Measurements from ENCODE around the gene MBP.
"Not testable (repeated sequence)": the region's sequence is repeated elsewhere in the genome, so short reads cannot be mapped to it uniquely, and the experiment has no call there.

The MBP gene

GRCh38 chr18:76970770-76971559 lies 161.6 kb downstream of the MBP start:
- no peak for DNase-seq (ENCODE audit: low spot score)

- no peak for DNase-seq (ENCODE audit: low spot score)
Observed at GRCh38 chr18:76967721-76968472, 164.7 kb downstream of the MBP start.

GRCh38 chr18:76967299-76967698 lies 165.3 kb downstream of the MBP start:
- not testable (repeated sequence) for DNase-seq (ENCODE audit: low spot score)

DNA sequence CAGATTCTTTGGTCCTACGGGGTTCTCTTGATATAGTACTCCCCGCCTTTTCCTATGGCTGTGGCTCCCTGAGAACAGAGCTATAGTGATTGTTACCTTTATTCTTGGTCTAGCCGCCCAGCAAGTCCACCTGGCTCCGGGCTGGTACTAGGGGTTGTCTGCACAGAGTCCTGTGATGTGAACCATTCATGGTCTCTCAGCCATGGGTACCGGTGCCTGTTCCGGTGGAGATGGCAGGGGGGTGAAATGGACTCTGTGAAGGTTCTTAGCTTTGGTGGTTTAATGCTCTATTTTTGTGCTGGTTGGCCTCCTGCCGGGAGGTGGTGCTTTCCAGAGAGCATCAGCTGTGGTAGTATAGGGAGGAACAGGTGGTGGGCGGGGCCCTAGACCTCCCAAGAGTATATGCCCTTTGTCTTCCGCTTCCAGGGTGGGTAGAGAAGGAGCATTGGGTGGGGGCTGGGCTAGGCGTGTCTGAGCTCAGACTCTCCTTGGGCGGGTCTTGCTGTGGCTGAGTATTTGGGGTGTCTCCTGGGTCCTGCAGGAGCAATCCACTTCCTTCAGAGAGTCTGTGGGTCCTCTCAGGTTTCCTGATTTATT lies 166.9 kb downstream of the MBP start:
- DNase-seq (ENCODE audit: low spot score) = not testable (repeated sequence)

DNA sequence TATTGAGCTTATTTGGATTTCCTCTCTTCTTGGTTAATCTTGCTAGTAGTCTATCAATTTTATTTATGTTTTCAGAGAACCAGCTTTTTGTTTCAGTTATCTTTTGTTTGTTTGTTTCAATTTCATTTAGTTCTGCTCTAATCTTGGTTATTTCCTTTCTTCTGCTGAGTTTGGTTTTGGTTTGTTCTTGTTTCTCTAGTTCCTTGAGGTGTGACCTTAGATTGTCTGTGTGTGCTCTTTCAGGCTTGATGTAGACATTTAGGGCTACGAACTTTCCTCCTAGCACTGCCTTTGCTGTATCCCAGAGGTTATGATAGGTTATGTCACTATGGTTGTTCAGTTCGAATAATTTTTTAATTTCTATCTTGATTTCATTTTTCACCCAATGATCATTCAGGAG lies 168.6 kb downstream of the MBP start:
- peak; percentile 7 for DNase-seq (ENCODE audit: low spot score)

GRCh38 chr18:76962851-76963250 lies 169.7 kb downstream of the MBP start:
- no peak for DNase-seq (ENCODE audit: low spot score)

GRCh38 chr18:76960528-76961035 lies 172.0 kb downstream of the MBP start:
- no peak for DNase-seq (ENCODE audit: low spot score)

DNA sequence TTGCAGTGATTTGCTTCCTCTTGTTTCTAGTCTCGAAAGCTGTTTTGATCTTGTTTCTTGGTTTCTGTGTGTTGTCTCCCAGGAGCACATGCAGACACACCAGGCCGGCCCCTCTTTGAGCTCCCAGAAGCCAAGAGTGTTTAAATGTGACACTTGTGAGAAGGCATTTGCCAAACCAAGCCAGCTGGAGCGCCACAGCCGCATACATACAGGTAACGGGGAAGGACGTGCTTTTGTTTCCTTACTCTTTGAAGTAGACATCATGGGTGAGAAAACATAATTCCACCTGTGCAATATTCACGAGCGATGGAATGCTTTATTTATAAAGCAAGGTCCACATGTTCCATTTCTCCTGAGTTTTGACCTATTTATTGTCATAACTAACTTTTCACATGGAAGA lies 173.0 kb downstream of the MBP start:
- DNase-seq (ENCODE audit: low spot score) = no peak

DNA sequence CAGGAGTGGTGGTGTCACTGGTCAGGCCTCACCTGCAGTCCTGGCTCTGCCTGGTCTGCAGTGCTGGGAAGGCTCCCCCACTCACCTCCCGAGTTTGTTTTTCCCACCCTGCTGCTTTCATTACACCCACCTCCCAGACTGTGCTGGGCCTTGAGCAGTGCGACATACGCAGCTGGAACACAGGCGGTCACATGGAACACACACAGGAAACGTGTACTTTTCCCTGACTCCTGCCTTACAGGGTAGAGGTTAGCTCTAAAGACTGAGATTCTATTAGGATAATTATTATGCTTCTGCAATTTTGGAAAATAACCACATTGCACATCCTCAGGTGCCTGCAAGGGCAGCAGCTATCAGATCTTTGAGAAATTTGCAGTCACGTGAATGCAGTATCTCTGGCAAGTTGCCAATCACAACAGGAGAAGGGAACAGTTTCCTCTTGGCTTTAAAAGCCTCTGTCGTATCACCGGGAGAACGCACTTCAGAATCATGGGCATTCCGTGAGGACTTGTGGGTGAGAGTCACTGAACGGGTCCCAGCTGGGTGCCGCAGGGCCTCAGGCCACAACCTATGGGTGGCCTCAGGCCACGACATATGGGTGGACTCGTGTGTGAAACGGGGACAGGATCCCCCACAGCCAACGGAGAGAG lies 173.8 kb downstream of the MBP start:
- DNase-seq (ENCODE audit: low spot score) = no peak

DNA sequence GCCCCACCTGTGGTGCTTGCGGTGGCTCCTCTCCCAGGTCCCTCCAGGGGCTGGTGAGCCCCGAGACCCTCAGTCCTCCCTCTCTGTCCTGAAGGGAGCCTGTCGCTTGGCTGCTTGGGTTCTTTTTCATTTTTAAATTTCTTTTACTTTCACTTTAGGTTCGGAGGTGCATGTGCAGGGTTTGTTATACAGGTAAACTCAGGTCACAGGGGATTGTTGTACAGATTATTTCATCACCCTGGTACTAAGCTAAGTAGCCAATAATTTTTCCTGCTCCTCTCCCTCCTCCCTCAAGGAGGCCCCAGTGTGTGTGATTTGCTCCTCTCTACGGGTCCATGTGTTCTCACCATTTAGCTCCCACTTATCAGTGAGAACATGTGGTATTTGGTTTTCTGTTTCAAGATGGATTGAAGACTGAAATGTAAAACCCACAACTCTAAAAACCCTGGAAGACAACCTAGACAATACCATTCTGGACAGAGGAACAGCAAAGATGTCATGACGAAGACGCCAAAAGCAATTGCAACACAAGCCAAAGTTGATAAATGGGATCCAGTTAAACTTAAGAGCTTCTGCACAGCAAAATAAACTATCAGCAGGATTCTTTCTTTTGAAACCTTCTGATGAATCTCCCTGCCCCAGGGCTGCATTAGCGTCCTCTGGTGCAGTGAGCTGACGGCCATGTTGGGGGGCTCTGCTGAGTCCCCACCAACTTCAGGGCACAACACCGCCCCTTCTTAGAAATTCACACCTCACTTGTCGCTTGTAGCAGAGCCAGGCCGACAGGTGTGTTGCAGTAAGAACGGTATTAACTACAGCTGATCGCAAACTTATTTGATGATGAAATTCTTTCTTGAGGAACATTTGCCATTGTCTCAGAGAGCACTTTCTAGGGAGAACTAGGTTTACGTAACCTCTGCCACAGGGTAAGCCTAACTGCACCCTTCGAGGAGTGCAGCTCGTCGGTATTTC lies 174.9 kb downstream of the MBP start:
- DNase-seq (ENCODE audit: low spot score) = no peak

DNA sequence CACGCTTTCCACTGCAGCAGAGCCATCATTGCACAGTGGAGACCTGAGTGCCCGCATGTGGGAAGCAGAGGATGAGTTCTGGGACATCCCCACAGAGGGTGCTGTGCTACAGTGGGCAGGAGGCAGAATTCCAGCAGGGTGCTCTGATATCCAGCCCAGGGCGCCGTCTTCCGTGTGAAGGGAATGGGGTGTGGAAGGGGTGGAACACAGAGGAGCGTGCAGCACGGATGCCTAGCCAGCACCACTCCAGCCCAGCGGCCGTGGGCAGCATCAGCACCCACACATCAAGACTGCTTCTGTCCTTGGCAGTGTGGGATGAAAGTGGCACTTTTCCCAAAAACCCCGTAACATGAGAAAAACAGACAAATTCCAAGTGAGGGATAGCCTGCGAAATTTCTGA lies 175.9 kb downstream of the MBP start:
- no peak for DNase-seq (ENCODE audit: low spot score)

DNA sequence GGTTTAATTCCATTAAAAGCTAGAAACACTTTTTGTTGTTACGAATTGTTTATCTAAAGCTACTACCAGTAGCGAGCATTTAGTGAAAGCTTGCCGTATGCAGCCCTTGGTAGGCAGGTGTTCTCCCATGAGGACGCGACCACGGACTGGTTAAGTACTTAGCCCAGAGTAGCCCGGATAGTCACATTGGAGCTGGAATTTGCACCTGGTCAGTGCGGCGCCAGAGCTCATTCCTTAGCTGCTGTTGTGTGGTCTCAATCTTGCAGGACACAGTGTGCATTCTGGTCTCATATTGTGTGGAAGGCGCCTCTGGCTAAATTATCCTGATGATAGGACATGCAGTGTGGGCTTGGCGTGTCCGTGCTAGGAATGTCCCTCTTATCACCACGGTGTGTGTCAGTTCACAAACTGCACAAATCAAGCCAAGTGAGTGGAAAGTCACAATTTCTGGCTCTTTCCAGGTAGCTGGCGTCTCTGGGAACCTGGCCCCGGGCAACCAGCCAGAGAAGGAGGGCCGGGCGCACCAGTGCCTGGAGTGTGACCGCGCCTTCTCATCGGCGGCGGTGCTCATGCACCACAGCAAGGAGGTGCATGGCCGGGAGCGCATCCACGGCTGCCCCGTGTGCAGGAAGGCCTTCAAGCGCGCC lies 176.9 kb downstream of the MBP start:
- no peak for DNase-seq (ENCODE audit: low spot score)

DNA sequence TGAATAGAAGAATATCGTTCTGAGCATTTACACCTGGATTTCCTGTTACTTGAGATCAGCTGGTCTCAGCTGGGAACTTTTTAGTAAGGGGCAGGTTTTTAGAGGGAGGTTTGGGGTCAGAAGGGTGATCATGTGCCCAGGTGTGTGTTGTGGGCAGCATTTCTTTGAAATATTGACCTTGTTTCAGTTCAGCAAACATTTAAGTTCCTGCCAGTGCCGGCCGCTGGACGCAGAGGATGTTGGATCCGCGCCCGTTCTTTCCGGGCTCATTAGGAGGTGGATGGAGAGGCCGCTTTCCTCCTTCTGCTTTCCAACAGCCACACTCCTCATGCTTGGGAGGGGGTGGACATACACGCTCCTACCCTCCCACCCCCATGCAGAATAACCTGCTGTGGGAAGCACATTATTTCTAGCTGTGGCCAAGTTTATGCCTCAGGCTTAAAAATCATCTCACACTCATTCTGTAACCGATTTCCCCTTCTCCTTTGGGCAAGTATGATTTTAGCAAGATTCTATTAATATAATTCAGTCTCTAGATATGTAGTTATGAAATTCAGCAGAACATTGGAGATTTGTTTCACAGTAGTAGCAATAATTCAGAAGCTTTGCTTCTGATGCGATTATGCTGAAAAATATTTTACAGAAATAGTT lies 178.9 kb downstream of the MBP start:
- no peak for DNase-seq (ENCODE audit: low spot score)

GRCh38 chr18:76953156-76953555 lies 179.4 kb downstream of the MBP start:
- no peak for DNase-seq (ENCODE audit: low spot score)

DNA sequence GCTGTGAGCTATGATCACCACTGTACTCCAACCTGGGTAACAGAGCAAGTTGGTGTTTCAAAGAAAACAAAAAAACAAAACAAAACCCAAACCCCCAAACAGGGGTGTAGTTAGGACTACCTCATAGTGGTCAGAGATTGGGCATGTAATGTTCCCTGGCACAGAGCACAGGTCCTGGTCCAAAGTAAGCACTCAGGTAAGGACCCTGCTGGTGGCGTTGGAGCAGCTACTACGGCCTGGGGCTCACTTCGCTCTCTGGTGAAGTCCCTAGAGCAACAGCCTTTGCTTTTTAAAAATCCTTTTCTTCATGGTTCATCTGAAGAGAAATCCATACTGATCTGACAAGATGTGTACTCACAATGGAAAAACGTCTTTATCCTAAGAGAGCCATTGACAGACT lies 179.8 kb downstream of the MBP start:
- no peak for DNase-seq (ENCODE audit: low spot score)

DNA sequence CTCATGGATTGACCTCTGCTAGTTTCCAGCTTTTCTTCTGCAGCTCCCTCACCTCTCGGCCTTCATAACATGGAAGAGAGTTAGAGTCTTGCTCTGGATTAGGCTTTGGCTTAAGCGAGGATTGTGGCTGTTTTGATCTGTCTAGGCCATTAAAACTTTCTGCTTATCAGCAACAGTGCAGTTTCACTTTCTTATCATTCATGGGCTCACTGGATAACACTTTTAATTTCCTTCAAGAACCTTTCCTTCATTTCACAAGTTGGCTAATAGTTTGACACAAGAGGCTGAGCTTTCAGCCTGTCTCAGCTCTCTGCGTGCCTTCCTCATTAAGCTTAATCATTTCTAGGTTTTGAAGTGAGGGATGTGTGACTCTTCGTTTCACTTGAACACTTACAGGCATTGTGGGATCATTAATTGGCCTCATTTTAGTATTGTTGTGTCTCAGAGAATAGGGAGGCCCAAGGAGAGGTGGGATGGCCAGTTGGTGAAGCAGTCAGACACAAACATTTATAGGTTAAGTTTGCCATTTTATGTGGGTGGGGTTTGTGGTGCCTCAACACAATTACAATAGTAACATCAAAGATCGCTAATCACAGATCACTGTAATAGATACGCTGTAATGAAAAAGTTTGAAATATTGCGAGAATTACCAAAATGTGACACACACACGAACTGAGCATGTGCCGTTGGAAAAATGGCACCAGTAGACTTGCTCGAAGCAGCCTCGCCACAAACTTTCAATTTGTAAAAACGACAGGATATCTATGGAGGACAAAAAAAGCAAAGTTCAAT lies 180.9 kb downstream of the MBP start:
- DNase-seq (ENCODE audit: low spot score) = no peak

DNA sequence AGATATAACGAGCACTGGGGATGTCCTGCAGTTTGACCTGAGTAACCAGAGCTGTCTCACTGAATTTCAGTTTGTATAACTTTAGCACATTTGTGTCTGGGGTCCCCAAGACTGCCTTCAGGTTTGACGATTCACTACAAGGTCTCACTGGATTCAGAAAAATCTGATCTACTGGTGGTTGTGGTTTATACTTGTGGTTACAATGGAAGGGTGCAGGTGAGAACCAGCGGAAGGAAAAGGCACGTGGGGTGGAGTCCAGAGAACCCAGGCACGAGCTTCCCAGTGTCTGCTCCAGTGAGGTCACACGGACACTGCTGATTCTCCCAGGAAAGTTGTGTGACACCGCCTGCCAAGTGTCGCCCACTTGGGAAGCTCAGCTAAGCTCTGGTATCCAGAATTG lies 184.2 kb downstream of the MBP start:
- no peak for DNase-seq (ENCODE audit: low spot score)

GRCh38 chr18:76944346-76944745 lies 188.2 kb downstream of the MBP start:
- DNase-seq (ENCODE audit: low spot score) = not testable (repeated sequence)
